ENCODE data around the gene STOX1.

Gene STOX1

DNA sequence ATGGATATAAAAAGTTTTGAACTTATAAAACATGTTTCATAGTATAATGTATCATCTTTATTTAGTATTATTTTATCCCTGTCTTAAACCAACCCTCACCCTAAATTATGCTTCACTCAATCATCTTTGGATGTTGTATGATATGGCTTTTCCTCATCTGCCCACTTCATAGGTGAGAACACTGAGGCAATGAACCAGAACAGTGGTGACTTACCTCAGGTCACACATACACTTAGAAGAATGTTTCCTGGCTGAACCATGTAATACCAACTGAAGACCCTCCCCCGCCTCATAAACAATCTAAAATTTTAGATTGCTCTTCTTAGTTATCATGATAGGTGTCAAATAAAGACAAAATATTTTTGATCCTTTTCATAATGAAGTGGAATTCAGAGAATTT, 22.6 kb upstream of the STOX1 start:
- TF ChIP-seq FOXP2 (optimal IDR thresholded peaks at IDR 0.05; ENCODE audit: borderline replicate concordance, extremely low read depth, extremely low read length, insufficient read depth) (no peak), SIN3A (IDR thresholded peaks at IDR 0.05; ENCODE audit: borderline replicate concordance, insufficient read depth, low read length) (no peak), POLR2AphosphoS5 (IDR thresholded peaks at IDR 0.05; ENCODE audit: low read depth, low read length) (no peak), TAF1 (IDR thresholded peaks at IDR 0.05; ENCODE audit: borderline replicate concordance, insufficient read depth, low read length) (no peak)
- TF ChIP-seq, protein P1, sequence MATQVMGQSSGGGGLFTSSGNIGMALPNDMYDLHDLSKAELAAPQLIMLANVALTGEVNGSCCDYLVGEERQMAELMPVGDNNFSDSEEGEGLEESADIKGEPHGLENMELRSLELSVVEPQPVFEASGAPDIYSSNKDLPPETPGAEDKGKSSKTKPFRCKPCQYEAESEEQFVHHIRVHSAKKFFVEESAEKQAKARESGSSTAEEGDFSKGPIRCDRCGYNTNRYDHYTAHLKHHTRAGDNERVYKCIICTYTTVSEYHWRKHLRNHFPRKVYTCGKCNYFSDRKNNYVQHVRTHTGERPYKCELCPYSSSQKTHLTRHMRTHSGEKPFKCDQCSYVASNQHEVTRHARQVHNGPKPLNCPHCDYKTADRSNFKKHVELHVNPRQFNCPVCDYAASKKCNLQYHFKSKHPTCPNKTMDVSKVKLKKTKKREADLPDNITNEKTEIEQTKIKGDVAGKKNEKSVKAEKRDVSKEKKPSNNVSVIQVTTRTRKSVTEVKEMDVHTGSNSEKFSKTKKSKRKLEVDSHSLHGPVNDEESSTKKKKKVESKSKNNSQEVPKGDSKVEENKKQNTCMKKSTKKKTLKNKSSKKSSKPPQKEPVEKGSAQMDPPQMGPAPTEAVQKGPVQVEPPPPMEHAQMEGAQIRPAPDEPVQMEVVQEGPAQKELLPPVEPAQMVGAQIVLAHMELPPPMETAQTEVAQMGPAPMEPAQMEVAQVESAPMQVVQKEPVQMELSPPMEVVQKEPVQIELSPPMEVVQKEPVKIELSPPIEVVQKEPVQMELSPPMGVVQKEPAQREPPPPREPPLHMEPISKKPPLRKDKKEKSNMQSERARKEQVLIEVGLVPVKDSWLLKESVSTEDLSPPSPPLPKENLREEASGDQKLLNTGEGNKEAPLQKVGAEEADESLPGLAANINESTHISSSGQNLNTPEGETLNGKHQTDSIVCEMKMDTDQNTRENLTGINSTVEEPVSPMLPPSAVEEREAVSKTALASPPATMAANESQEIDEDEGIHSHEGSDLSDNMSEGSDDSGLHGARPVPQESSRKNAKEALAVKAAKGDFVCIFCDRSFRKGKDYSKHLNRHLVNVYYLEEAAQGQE (IDR thresholded peaks at IDR 0.05; ENCODE audit: insufficient read depth in 1 of 2, low read depth in 2 of 2, low read length in 2 of 2), result no peak

DNA sequence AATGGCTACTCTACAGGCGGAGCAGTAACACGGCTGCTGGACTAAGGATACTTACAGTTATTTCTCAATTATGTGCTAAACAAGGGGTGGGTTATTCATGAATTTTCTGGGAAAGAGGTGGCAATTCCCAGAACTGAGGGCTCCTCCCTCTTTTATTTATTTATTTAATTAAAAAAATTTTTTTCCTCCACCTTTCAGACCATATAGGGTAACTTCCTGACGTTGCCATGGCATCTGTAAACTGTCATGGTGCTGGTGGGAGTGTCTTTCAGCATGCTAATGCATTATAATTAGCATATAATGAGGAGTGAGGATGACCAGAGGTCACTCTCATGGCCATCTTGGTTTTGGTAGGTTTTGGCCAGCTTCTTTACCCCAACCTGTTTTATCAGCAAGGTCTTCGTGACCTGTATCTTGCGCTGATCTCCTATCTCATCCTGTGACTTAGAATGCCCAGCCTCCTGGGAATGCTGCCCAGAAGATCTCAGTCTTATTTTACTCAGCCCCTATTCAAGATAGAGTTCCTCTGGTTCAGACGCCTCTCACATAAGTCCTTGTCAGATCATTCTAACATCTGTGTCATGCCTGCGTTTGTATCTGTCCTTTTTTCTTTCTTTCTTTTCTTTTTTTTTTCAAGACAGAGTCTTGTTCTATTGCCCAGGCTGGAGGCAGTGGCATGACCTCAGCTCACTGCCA, 15.9 kb upstream of the STOX1 start:
- TF ChIP-seq POLR2AphosphoS5 (IDR thresholded peaks at IDR 0.05; ENCODE audit: low read depth, low read length), result no peak
- no peak for TF ChIP-seq FOXP2 (optimal IDR thresholded peaks at IDR 0.05; ENCODE audit: borderline replicate concordance, extremely low read depth, extremely low read length, insufficient read depth)
- TF ChIP-seq, protein P1 (IDR thresholded peaks at IDR 0.05; ENCODE audit: insufficient read depth in 1 of 2, low read depth in 2 of 2, low read length in 2 of 2), result no peak
- no peak for TF ChIP-seq SIN3A (IDR thresholded peaks at IDR 0.05; ENCODE audit: borderline replicate concordance, insufficient read depth, low read length)
- no peak for TF ChIP-seq TAF1 (IDR thresholded peaks at IDR 0.05; ENCODE audit: borderline replicate concordance, insufficient read depth, low read length)

DNA sequence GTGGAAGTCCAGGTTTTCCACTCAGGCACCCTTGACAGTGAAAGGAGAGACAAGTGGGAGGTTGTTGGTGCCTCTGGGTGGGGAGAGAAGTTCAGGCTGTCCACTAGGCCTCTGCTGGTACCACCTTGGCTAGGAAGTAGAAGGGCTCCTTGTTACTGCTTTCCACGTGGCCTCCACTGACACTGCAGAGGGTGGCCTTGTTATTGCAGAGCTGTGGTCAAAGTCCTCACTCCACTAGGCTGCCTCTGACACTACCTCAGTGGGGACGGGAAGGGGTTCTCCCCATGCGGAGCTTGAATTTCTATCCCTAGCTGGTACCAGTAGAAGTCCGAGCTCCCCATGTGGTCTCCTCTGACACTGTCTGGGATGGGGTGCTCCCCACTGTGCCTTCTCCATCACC, 14.9 kb upstream of the STOX1 start:
- no peak for TF ChIP-seq POLR2AphosphoS5 (IDR thresholded peaks at IDR 0.05; ENCODE audit: low read depth, low read length)
- no peak for TF ChIP-seq SIN3A (IDR thresholded peaks at IDR 0.05; ENCODE audit: borderline replicate concordance, insufficient read depth, low read length)
- TF ChIP-seq, protein P1 (IDR thresholded peaks at IDR 0.05; ENCODE audit: insufficient read depth in 1 of 2, low read depth in 2 of 2, low read length in 2 of 2), result no peak
- no peak for TF ChIP-seq FOXP2 (optimal IDR thresholded peaks at IDR 0.05; ENCODE audit: borderline replicate concordance, extremely low read depth, extremely low read length, insufficient read depth)
- TF ChIP-seq TAF1 (IDR thresholded peaks at IDR 0.05; ENCODE audit: borderline replicate concordance, insufficient read depth, low read length), result no peak

DNA sequence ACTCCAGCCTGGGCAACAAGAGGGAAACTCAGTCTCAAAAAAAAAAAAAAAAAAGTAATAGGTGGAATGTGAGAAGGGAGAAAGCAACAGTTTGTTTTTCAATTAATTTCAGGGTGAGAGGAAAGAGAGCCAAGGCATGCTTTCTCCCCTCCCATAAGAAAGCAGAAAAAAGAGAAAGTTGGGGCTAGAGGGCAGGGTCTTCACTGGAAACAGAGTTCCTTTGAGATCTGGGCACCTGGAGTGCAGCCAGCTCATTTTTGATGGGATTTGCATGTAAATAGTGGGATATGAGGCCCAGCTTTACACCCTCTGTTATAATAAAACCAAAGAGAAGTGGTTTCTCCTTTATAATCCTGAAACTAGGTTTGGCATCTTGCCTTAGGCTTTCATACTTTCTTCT, 13.8 kb upstream of the STOX1 start:
- TF ChIP-seq, protein P1 (IDR thresholded peaks at IDR 0.05; ENCODE audit: insufficient read depth in 1 of 2, low read depth in 2 of 2, low read length in 2 of 2), result no peak
- TF ChIP-seq POLR2AphosphoS5 (IDR thresholded peaks at IDR 0.05; ENCODE audit: low read depth, low read length), result no peak
- TF ChIP-seq SIN3A (IDR thresholded peaks at IDR 0.05; ENCODE audit: borderline replicate concordance, insufficient read depth, low read length), result no peak
- TF ChIP-seq FOXP2 (optimal IDR thresholded peaks at IDR 0.05; ENCODE audit: borderline replicate concordance, extremely low read depth, extremely low read length, insufficient read depth), result no peak
- TF ChIP-seq TAF1 (IDR thresholded peaks at IDR 0.05; ENCODE audit: borderline replicate concordance, insufficient read depth, low read length), result no peak
